ENCODE data around the gene DONSON.

DNA sequence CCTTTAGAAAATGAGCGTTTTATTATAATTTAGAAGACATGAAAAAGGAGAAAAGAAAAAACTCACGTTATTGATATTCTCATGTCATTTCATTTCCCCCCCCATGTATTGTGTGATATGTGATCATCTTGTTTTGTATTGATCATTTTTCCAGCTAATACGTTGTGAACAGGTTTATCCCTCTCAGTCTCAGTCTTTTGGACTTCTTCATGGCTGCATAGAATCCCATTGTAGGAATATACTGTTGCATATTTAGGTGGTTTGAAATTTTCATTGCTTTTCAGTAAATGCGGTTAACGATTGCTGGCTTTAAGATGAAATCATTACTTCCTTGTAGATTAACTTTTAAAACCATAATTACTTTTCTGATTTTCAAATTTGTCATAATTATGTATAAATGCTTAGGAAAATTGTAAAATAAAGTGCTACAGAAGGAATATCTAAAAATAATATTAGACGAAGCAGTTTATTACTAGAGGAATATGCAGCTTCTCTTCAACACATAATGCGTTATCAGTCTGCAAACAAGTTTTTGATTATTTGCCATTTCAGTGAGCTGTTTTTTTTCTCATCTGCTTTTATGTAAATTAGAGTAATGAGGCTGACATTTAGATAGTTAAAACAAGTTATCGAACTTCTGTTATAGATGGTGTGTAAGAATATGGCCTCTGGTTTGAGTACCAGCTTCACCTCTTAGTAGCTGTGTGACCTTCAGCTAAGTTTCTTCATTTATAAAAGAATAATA lies 43.9 kb downstream of the DONSON start:
- TF ChIP-seq CTCF (conservative IDR thresholded peaks at IDR 0.05), result no peak
- no peak for TF ChIP-seq ZFX (IDR thresholded peaks at IDR 0.05)

Measured in C4-2B (cell line).